Natural killer cell (primary cell): Measurements from ENCODE around the gene TAF12. TPM values are rescaled to one million over a fixed set of nuclear protein-coding genes. Genes with fewer than 3 reads are reported as not detected.

Experiments used
- ATAC-seq, 3 donors: fragments of 150-1000 bp in 2 of 3; fragments of 200-7000 bp in 1 of 3; cut with Tn5 transposase; 1 replicate in 1 of 3; 2 replicates in 2 of 3; pipeline ENCODE4 v1.10.0; 2021; ENCODE audit warnings: mild to moderate bottlenecking in 2 of 3, moderate library complexity in 2 of 3
- DNase-seq, 2 donors: peaks; one replicate each; pipeline versions ENCODE4 v3.0.0 to v3.0.0-alpha.2; 2013 to 2021; ENCODE audit warnings: mixed read lengths in 1 of 2
- H3K27ac ChIP-seq: one replicate; pipeline ENCODE4 v1.5.1; 2013; ENCODE audit warnings: mild to moderate bottlenecking, low read length
- H3K27me3 ChIP-seq: one replicate; pipeline ENCODE4 v1.6.1; 2013; ENCODE audit warnings: low read length; ENCODE audit not compliant: control insufficient read depth, insufficient read depth
- H3K36me3 ChIP-seq: one replicate; pipeline ENCODE4 v1.6.1; 2013; ENCODE audit warnings: low read length; ENCODE audit not compliant: control insufficient read depth, insufficient read depth
- H3K4me1 ChIP-seq: one replicate; pipeline ENCODE4 v1.6.1; 2013; ENCODE audit warnings: low read length; ENCODE audit not compliant: control insufficient read depth, insufficient read depth
- H3K4me3 ChIP-seq: one replicate; pipeline ENCODE4 v1.5.1; 2013; ENCODE audit warnings: low read length
- H3K9me3 ChIP-seq: one replicate; pipeline ENCODE4 v1.6.1; 2013; ENCODE audit warnings: low read length; ENCODE audit not compliant: control insufficient read depth, insufficient read depth
- H3K27ac Mint-ChIP-seq, 2 donors: one replicate each; pipeline ENCODE4 v1.8.0; 2022; ENCODE audit warnings: mild to moderate bottlenecking in 2 of 2, mixed read lengths in 2 of 2, moderate library complexity in 1 of 2
- H3K27me3 Mint-ChIP-seq, 2 donors: one replicate each; pipeline ENCODE4 v1.8.0; 2022; ENCODE audit warnings: low read depth in 2 of 2, mixed read lengths in 2 of 2
- H3K36me3 Mint-ChIP-seq: one replicate; pipeline ENCODE4 v1.8.0; 2022; ENCODE audit warnings: mixed read lengths
- H3K4me1 Mint-ChIP-seq, 2 donors: one replicate each; pipeline ENCODE4 v1.8.0; 2022; ENCODE audit warnings: mixed read lengths in 2 of 2
- H3K4me3 Mint-ChIP-seq: one replicate; pipeline ENCODE4 v1.8.0; 2022; ENCODE audit warnings: mild to moderate bottlenecking, moderate library complexity, mixed read lengths
- H3K9me3 Mint-ChIP-seq, 2 donors: one replicate each; pipeline ENCODE4 v1.8.0; 2022; ENCODE audit warnings: mixed read lengths in 2 of 2
- CTCF ChIP-seq: fragments of 200-600 bp; IDR thresholded peaks from one replicate; pipeline ENCODE4 v1.8.0; 2022; ENCODE audit warnings: antibody characterized with exemption
- WGBS: methylation state at CpG from one replicate; pipeline ENCODE4 v1.1.7; 2013; ENCODE audit warnings: missing lambda C conversion rate; ENCODE audit not compliant: insufficient coverage; 5-methylcytosine and 5-hydroxymethylcytosine counted together
- intact Hi-C: fragments of 100-400 bp; cut with micrococcal nuclease; formaldehyde crosslinking; loops from one replicate; pipeline ENCODE4 v1.14.2; 2022
- total RNA-seq, 4 donors: library from RNA; stranded (reverse); fragments of 120-200 nt in 1 of 4; gene quantifications; one replicate each; pipeline versions ENCODE4 v1.2.3 to v1.2.4, GENCODE V29; 2013 to 2022

TAF12 gene
- total RNA-seq, 3 donors from 2014 or later (not counting 1 experiment from before 2014, with no cell fraction given) = 17.9 to 23.8 (median 23.1) TPM

DNA sequence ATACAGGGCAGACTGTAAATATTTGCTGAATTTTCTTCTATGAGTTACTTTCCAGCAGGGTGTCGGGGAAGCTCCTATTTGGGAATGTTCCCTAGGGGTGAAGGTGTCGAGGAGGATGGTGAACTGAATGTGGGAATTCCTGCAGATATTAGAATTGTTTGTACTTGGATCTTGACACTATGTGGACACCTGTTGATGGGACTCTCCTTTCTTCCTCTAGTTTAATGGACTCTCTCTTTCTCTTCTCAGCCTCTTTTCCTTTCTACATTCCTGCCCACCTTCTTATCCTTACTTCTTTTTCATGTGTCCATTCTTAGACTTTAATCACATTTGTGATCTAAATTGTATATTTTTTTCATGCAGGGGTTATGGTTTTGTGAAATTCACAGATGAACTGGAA is 75.9 kb downstream of the TAF12 start:
- WGBS = 93% methylated on average over 2 of the region's 2 CpGs
- no peak overlapping the region for H3K27ac ChIP-seq
- H3K9me3 ChIP-seq = no peaks in the 10 kb centered on the region
- H3K9me3 Mint-ChIP-seq = no peaks in the 10 kb centered on the region
- ATAC-seq (no peak), DNase-seq (no peak)
- peaks cover 57% of the 10 kb centered on the region for H3K36me3 ChIP-seq
- intact Hi-C loops = no loop called here
- no peaks in the 10 kb centered on the region for H3K4me1 Mint-ChIP-seq
- no peaks in the 10 kb centered on the region for H3K27me3 ChIP-seq
- H3K36me3 Mint-ChIP-seq = peaks cover 5% of the 10 kb centered on the region
- no peaks in the 10 kb centered on the region for H3K27me3 Mint-ChIP-seq
- TF ChIP-seq CTCF = no peak
- H3K4me3 Mint-ChIP-seq = no peak overlapping the region
- H3K4me3 ChIP-seq = no peak overlapping the region
- H3K4me1 ChIP-seq = no peaks in the 10 kb centered on the region
- no peak overlapping the region for H3K27ac Mint-ChIP-seq

GRCh38 chr1:28565726-28566125 is 77.1 kb downstream of the TAF12 start:
- no peak for TF ChIP-seq CTCF
- WGBS = 99% methylated on average over 6 of the region's 6 CpGs
- Histone ChIP-seq H3K36me3 (peaks cover 59% of the 10 kb centered on the region), H3K4me3 (no peak overlapping the region), H3K27ac (no peak overlapping the region), H3K4me1 (no peaks in the 10 kb centered on the region), H3K9me3 (no peaks in the 10 kb centered on the region), H3K27me3 (no peaks in the 10 kb centered on the region)
- no peak overlapping the region for H3K27ac Mint-ChIP-seq
- H3K4me3 Mint-ChIP-seq = no peak overlapping the region
- intact Hi-C loops = no loop called here
- H3K27me3 Mint-ChIP-seq = no peaks in the 10 kb centered on the region
- H3K36me3 Mint-ChIP-seq = no peaks in the 10 kb centered on the region
- no peaks in the 10 kb centered on the region for H3K4me1 Mint-ChIP-seq
- no peaks in the 10 kb centered on the region for H3K9me3 Mint-ChIP-seq
- ATAC-seq = no peak
- no peak for DNase-seq

- Mint-ChIP-seq H3K27ac (no peak overlapping the region), H3K36me3 (no peaks in the 10 kb centered on the region), H3K27me3 (no peaks in the 10 kb centered on the region), H3K9me3 (no peaks in the 10 kb centered on the region), H3K4me1 (no peaks in the 10 kb centered on the region), H3K4me3 (no peak overlapping the region)
- no peak overlapping the region for H3K4me3 ChIP-seq
- no peak for DNase-seq
- H3K9me3 ChIP-seq = no peaks in the 10 kb centered on the region
- no peaks in the 10 kb centered on the region for H3K27me3 ChIP-seq
- H3K27ac ChIP-seq = no peak overlapping the region
- no peak for TF ChIP-seq CTCF
- no peak for ATAC-seq
- H3K4me1 ChIP-seq = no peaks in the 10 kb centered on the region
- peaks cover 65% of the 10 kb centered on the region for H3K36me3 ChIP-seq
- intact Hi-C loops = no loop called here
- WGBS = 96% methylated on average over 7 of the region's 7 CpGs
These were observed 77.8 kb downstream of the TAF12 start for GRCh38 chr1:28565040-28565439.

DNA sequence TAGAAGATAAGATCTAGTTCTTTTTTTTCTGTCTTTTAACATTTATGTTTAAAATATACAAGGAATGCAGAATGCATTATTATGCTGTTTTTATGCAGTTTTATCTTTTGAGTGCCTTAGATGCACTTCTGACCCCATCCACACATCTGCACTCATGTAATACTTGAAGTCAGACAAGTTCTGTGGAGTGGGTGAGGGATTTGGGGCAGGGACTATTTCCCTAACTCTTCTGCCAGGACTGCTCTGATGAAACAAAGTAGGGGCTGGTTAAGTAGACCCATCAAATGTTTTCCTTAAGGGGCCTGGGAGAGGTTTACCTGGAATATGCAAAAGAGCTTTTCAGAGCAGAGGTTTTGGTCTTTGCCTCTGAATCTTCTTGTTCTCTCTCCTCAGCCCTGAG is 78.6 kb downstream of the TAF12 start:
- H3K27ac ChIP-seq = no peak overlapping the region
- Mint-ChIP-seq H3K4me3 (no peak overlapping the region), H3K36me3 (no peaks in the 10 kb centered on the region), H3K9me3 (no peaks in the 10 kb centered on the region), H3K27ac (no peak overlapping the region), H3K4me1 (no peaks in the 10 kb centered on the region), H3K27me3 (no peaks in the 10 kb centered on the region)
- DNase-seq (no peak), ATAC-seq (no peak)
- TF ChIP-seq CTCF = no peak
- H3K36me3 ChIP-seq = peaks cover 64% of the 10 kb centered on the region
- no peaks in the 10 kb centered on the region for H3K9me3 ChIP-seq
- intact Hi-C loops = no loop called here
- H3K4me3 ChIP-seq = no peak overlapping the region
- no peaks in the 10 kb centered on the region for H3K4me1 ChIP-seq
- H3K27me3 ChIP-seq = no peaks in the 10 kb centered on the region
